DMS 273 (cell line): ENCODE results near the gene LRP1B.

ENCODE experiments used
- DNase-seq: peaks from one replicate; lab custom pipeline; 2025; ENCODE audit not compliant: unreplicated experiment; lab: John Stamatoyannopoulos, UW

Gene LRP1B

GRCh38 chr2:141703501-141703900 lies 427.3 kb downstream of the LRP1B start:
- DNase-seq: no peak

GRCh38 chr2:141701618-141702017 lies 429.2 kb downstream of the LRP1B start:
- DNase-seq: no peak

GRCh38 chr2:141699573-141699972 lies 431.2 kb downstream of the LRP1B start:
- no peak for DNase-seq

GRCh38 chr2:141698500-141698899 lies 432.3 kb downstream of the LRP1B start:
- DNase-seq: no peak

GRCh38 chr2:141697035-141697434 lies 433.8 kb downstream of the LRP1B start:
- DNase-seq: no peak

- DNase-seq: no peak
Observed at GRCh38 chr2:141694180-141694579, 436.6 kb downstream of the LRP1B start.

GRCh38 chr2:141692829-141693228 lies 438.0 kb downstream of the LRP1B start:
- DNase-seq: no peak

GRCh38 chr2:141676139-141676538 lies 454.7 kb downstream of the LRP1B start:
- DNase-seq: no peak

GRCh38 chr2:141666191-141666590 lies 464.6 kb downstream of the LRP1B start:
- no peak for DNase-seq

GRCh38 chr2:141660232-141660631 lies 470.6 kb downstream of the LRP1B start:
- DNase-seq: no peak

- DNase-seq: no peak
Observed at GRCh38 chr2:141654311-141654710, 476.5 kb downstream of the LRP1B start.

- no peak for DNase-seq
Observed at GRCh38 chr2:141653184-141653583, 477.6 kb downstream of the LRP1B start.

- DNase-seq: no peak
Observed at GRCh38 chr2:141652308-141652707, 478.5 kb downstream of the LRP1B start.

- DNase-seq: no peak
Observed at GRCh38 chr2:141647353-141647752, 483.5 kb downstream of the LRP1B start.

- DNase-seq: no peak
Observed at GRCh38 chr2:141641462-141641861, 489.4 kb downstream of the LRP1B start.

GRCh38 chr2:141639809-141640208 lies 491.0 kb downstream of the LRP1B start:
- no peak for DNase-seq

GRCh38 chr2:141633132-141633531 lies 497.7 kb downstream of the LRP1B start:
- DNase-seq: no peak

- DNase-seq: peak; percentile 30
Observed at GRCh38 chr2:141630407-141630930, 500.3 kb downstream of the LRP1B start.

GRCh38 chr2:141620372-141620771 lies 510.4 kb downstream of the LRP1B start:
- DNase-seq: no peak

- DNase-seq: no peak
Observed at GRCh38 chr2:141618457-141618856, 512.4 kb downstream of the LRP1B start.

GRCh38 chr2:141611981-141612380 lies 518.8 kb downstream of the LRP1B start:
- no peak for DNase-seq

GRCh38 chr2:141611176-141611571 lies 519.6 kb downstream of the LRP1B start:
- no peak for DNase-seq

GRCh38 chr2:141610564-141611175 lies 520.1 kb downstream of the LRP1B start:
- no peak for DNase-seq
